Measurements from ENCODE around the gene GDE1.
A peak's percentile ranks its signal among the peaks of the same experiment; 100 is the strongest.

GDE1 gene

GRCh38 chr16:19523559-19524355 is 1.9 kb upstream of the GDE1 start, which contains the start of gene CCP110:
CCP110 (plus strand) TSS chr16:19523942; CDS start chr16:19527882, 3,940 bp downstream.
- DNase-seq, result peak; percentile 96

- DNase-seq, result no peak
These were observed 1.3 kb upstream of the GDE1 start for GRCh38 chr16:19523184-19523558.

- DNase-seq, result no peak
These were observed 862 bp upstream of the GDE1 start for GRCh38 chr16:19522760-19523159.

GRCh38 chr16:19522397-19522732 is 467 bp upstream of the GDE1 start:
- no peak for DNase-seq

GRCh38 chr16:19520861-19521331 is 1.0 kb downstream of the GDE1 start:
- no peak for DNase-seq

GRCh38 chr16:19518388-19518787 is 3.5 kb downstream of the GDE1 start:
- DNase-seq, result no peak

GRCh38 chr16:19517424-19518089 is 4.3 kb downstream of the GDE1 start:
- DNase-seq, result no peak

GRCh38 chr16:19515757-19516156 is 6.1 kb downstream of the GDE1 start:
- no peak for DNase-seq

- DNase-seq, result no peak
These were observed 8.4 kb downstream of the GDE1 start for GRCh38 chr16:19513377-19514053.

- no peak for DNase-seq
These were observed 9.6 kb downstream of the GDE1 start for GRCh38 chr16:19512297-19512696.

- DNase-seq, result no peak
These were observed 14.0 kb downstream of the GDE1 start for GRCh38 chr16:19507867-19508266.

GRCh38 chr16:19506965-19507364 is 14.9 kb downstream of the GDE1 start:
- DNase-seq, result no peak

- no peak for DNase-seq
These were observed 16.1 kb downstream of the GDE1 start for GRCh38 chr16:19505600-19506303.

GRCh38 chr16:19503461-19504075 is 18.3 kb downstream of the GDE1 start:
- no peak for DNase-seq

- DNase-seq, result peak; percentile 61
These were observed 19.3 kb downstream of the GDE1 start for GRCh38 chr16:19502395-19503131.

GRCh38 chr16:19499481-19499880 is 22.4 kb downstream of the GDE1 start:
- no peak for DNase-seq

- DNase-seq, result no peak
These were observed 22.9 kb downstream of the GDE1 start for GRCh38 chr16:19499006-19499405.

GRCh38 chr16:19497176-19497575 is 24.7 kb downstream of the GDE1 start:
- DNase-seq, result no peak

- no peak for DNase-seq
These were observed 31.3 kb downstream of the GDE1 start for GRCh38 chr16:19490619-19491018.

- DNase-seq, result no peak
These were observed 33.7 kb downstream of the GDE1 start for GRCh38 chr16:19488213-19488640.

GRCh38 chr16:19486750-19487325 is 35.1 kb downstream of the GDE1 start:
- no peak for DNase-seq

GRCh38 chr16:19486051-19486450 is 35.8 kb downstream of the GDE1 start:
- no peak for DNase-seq

Data from activated naive CD4-positive, alpha-beta T cell treated with anti-CD3 and anti-CD28 coated beads, Interleukin-2, amount 50 U/mL, for 16 hours (primary cell).